Ureter (tissue), 1 donor: Measurements from ENCODE around the gene LMAN1L. TPM values are rescaled to one million over a fixed set of nuclear protein-coding genes. Genes with fewer than 3 reads are reported as not detected.

Experiments
- DNase-seq: peaks from one replicate; pipeline ENCODE4 v3.0.0-alpha.2; 2020; ENCODE audit warnings: low spot score
- total RNA-seq: library from RNA; stranded (reverse); gene quantifications from one replicate; pipeline ENCODE4 v1.2.4, GENCODE V29; 2023
- donor health status: DM: yes; HTN: yes; CAD: no.

The LMAN1L gene
- total RNA-seq, 1 donor from 2014 or later: not detected

DNA sequence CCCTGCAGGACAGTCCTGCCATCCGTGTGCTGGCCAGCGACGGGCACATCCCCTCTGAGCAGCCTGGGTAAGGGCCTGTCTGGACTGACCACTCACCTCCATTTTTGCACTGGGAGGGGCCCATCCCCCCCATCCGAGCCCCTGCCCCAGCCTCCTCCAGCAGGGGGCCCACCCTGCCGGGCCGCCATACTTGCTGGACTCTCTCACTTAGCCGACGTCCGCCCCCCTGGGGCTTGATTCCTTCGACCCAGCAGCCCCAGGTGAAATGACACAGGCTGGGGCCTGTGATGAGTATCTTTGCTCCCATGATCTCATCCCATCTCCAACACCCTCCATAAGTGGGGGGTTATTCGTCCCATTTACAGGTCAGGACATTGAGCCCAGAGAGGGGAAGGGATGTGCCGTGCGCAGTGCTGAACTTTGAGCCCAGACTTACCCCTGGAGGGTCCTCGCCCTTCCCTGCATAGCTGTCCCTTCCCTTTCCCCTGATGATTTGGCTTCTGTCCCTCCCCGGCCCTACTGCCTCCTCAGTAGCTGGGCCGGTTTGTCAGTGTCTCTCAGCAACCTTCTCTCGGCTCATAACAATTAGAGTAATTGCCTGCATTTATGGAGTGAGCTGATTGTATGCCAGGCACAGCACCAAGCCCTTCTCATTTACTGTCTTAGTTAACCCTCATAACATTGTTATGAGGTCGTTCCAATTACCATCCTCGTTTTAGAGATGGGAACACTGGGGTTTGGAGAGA is 4.2 kb downstream of the LMAN1L start:
- no peak for DNase-seq

DNA sequence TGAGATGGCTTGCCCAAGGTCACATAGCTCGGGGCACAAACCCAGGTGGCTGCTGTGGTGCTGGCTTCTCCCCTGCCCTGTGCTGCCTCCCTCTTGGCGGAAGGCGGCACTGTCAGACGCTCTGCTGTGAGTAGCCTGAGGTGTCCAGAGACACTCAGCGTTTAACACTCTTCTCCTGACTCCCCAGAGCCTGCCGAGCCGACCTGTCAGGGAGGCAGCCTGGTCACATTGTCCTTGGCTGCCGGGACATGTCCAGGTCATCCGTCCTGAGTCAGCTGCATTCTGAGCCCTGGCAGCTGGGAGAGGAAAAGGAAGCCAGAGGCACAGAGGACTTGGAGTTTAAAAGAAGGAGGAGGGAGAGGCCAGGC is 4.7 kb downstream of the LMAN1L start:
- no peak for DNase-seq

DNA sequence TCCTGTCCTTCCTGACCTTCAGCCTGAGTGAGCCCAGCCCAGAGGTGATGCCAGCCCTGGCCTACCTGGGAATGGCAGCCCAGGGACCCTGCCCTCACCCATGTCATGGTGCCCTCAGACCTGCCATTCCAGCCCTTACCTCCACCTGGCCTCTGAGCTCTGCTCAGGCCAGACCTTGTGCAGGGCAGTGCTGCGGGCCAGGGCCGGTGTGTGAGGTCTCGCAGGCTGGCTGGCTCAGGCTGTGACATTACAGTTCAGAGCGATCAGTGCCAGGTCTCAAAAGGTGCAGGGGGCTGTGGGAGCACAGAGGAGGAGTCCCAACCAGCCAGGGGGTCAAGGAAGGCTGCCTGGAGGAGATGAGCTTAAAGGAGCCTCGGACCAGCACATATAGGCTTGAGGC is 7.4 kb downstream of the LMAN1L start:
- DNase-seq: no peak

DNA sequence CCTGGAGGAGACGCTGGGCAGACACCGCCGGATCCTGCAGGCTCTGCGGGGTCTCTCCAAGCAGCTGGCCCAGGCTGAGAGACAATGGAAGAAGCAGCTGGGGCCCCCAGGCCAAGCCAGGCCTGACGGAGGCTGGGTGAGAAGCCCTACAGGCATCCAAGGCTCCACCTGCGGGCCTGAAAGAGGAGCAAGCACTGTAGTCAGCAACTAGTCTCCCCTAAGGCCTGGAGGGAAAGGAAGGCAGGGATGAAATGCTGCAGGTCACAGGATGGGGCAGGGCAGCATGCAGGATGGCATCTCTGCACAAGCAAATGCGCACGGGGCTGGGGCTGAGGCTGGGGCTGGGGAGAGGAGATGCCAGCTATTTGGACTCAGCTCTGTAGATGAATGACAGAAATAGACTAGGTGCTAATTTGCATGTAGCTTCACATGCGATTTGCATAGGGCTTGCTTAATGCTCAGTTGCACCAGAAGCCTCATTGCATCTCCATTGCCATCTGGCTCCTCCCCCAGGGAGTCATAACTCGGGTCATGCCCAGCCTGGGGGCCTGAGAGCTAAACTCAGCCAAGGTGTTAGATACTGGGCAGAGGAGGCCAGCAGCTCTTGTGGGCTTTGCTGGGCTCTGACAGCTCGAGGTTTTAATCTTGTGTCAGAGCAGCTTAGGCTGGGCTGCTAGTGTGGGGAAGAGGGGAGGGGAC is 8.6 kb downstream of the LMAN1L start:
- no peak for DNase-seq

DNA sequence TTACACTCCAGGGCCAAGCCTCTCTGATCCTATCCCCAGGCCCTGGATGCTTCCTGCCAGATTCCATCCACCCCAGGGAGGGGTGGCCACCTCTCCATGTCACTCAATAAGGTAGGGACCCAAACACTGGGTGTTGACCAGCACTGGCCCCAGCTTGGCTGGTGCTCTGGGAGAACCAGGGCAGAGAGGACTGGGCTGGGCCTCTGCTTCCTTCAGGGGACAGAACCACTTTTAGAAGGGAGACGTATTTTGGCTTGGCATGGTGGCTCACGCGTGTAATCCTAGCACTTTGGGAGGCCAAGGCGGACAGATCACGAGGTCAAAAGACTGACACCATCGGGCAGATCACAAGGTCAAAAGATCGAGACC is 9.1 kb downstream of the LMAN1L start:
- no peak for DNase-seq

DNA sequence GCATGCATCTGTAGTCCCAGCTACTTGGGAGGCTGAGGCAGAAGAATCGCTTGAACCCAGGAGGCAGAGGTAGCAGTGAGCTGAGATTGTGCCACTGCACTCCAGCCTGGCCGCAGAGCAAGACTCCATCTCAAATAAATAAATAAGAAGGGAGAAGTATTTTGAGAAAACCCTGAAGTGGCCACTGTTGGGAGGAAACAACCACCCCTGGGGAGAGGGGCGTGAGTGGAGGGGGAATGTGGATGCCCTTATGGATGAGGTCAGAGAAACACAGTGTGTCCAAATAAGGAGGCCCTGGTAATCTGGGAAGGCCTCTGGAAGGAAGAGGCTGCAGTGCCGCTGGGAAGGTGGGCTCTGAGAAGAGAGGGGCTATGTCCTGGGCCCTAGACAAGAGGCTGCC is 9.6 kb downstream of the LMAN1L start:
- DNase-seq: no peak

DNA sequence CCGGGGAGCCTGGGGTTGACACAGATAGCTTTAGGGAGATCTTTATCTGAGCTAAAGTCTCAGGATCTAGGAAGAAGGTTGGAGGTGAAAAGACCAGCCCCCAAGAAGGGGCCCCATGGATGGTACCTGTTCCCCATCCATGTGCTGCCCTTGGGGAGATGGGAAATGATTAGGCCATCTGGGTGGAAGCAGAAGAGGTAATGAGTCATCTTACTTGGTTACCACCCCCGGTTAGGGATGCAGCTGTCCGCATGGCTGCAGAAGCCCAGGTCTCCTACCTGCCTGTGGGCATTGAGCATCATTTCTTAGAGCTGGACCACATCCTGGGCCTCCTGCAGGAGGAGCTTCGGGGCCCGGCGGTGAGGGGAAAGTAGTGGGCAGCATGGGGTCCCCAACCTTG is 10.7 kb downstream of the LMAN1L start:
- no peak for DNase-seq

DNA sequence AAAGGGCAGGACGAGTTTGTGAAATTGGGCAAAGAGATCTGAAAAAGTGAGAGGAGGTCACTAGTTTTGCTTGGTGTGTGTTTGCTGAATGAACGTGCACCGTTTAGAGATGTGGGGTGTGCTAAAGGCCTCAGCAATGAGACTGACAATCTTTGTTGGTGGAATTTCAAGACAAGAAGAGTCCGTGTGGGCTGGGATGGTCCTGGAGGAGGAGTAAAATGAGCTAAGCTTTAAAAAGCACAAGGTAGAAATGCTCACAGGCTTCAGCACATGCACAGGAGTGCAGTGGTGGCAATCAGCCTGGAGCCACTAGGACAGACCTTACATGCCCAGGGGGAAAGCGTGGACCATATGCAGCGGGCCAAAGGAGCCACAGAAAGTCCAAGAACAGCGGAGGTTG is 12.3 kb downstream of the LMAN1L start:
- no peak for DNase-seq

DNA sequence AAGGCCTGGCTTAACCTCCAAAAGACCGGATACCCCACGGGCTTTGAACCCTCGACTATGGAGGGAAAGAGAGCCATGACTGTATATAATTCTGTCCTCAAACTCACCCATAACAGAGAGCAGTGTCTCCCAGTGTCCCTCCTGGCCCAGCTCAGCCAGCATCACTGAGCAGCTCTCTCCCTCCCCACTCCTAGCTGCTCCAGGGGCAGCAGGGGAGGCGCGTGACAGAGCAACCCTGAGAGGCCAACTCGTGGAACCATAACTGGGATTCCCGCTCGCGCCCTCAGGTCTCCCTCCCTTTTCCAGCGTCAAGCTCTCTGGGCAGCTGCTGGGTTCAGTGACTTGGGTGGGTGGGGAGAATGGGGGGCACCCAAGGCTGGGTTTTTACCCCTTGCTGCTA is 13.2 kb downstream of the LMAN1L start:
- DNase-seq: no peak

DNA sequence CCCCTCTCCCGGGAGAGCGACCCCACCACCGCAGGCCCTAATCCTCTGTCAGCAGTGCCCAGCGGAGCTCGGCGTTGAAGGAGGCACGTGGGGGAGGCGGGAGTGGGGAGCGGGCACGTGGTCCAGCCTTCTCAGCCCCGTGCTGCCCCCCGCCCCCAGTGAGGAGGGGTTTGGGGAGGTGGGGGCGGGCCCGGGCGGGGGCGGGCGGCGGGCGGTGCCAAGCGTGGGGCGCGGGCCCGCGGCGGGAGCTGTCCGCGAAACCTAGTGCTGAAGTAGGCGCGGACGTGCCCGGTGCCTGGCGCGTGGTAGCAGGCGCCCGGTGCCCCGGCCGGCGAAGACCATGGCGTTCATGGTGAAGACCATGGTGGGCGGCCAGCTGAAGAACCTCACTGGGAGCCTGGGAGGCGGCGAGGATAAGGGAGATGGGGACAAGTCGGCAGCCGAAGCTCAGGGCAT is 13.8 kb downstream of the LMAN1L start, which contains the start of gene CPLX3:
Gene CPLX3 (plus strand): TSS at position 264 of the 456 bp plus-strand sequence. CDS start 77 bp downstream, at position 341.
- no peak for DNase-seq

DNA sequence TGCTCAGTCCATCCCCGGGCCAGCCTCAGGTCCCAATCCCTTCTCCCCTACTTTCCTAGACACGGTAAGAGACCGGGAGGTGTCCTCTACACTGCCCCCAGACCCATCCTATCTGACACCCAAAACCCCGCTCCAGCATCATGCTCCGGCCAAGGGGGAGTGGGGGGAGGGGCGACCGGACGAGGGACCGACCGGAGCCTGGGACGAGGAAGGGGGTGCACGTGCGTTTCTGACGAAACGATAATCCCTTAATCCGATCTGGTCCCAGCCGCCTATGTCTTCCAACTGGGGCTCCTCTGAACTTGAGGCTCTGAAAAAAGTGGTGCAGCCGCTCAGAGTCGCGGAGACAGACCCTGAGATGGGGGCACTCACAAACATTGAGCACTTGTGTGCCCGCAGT is 14.3 kb downstream of the LMAN1L start:
- DNase-seq: no peak

DNA sequence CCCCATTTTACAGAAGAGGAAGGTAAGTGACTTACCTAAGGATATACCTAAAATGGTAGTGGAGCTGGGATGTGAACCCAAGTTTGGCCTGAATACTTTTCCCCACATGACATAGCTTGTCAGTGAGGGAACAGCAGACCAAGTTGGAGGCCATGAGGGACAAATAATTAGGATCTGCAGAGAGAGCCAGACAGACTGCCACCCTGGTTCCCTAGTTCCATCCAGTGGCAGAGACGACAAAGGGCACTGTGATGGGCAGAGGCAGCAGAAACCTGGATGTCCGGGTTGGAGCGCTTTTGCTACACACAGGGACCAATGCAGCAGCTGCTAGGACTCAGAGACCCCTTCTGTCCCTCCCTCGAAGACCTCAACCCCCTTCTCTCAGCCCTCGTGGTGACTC is 15.0 kb downstream of the LMAN1L start:
- DNase-seq: no peak

DNA sequence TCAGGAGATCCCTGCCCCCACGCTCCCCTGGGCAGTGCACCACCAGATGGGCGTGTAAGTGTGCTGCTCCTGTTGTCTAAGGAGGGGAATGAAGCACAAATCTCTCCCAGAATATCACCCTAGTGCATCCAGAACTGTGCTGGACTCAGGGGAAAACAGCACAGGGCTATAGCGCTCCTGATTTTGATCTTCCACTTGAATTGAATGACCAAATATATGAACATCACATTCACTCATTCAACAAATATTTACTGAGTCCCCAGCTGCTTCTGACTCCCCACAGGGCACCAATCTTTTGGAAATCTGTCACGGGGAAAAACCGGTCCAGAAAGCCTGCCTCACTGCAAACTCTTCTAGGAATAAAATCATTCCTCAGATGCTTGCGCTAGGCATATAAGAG is 16.2 kb downstream of the LMAN1L start:
- no peak for DNase-seq

DNA sequence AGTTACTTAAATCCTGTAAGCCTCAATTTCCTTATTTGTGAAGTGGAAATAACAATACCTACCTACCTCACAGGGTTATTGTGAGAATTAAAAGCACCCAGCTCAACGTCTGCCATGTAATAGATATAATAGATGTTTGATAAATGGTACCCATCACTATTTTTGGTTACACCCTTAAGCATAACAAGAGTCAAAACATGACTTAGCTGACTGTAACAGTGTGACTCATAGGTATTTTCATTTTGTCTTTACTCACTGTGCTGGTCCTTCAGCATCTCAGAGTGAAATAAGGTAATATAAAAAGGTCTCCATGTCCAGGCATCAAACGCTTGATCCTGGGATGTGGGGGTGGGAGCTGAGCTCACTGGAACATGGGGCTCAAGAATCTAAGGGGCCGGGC is 16.9 kb downstream of the LMAN1L start:
- no peak for DNase-seq

DNA sequence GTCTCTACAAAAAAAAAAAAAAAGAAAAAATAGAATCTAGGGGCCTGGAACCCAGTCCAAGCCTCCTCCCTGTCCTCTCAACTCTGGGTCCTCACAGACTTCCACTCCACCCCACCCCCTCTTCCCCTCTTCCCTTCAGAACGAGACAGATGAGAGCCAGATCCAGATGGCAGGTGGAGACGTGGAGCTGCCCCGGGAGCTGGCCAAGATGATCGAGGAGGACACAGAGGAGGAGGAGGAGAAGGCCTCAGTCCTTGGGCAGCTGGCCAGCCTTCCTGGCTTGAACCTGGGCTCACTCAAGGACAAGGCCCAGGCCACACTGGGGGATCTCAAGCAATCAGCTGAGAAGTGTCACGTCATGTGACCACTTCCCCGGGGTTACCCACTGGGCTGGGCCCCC is 17.4 kb downstream of the LMAN1L start:
- no peak for DNase-seq

DNA sequence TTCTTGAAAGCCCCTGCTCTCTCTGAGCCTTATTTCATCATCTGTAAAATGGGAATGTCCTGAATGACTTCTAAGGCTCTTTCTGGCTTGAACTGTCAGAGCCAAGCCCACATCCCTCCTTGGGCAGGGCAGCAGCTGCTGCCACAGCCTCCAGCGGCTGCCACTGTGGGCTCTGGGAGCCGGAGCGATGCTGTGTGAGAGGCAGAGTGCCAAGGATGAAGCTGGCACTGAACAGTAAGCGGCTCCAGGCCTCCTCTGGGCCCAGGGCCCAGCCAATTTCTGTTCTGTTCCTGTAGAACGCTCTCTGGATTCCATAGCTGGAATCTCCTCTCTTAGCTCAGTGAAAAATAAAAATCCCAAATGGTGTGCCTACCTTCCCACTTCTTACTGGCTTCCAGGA is 18.2 kb downstream of the LMAN1L start:
- no peak for DNase-seq

DNA sequence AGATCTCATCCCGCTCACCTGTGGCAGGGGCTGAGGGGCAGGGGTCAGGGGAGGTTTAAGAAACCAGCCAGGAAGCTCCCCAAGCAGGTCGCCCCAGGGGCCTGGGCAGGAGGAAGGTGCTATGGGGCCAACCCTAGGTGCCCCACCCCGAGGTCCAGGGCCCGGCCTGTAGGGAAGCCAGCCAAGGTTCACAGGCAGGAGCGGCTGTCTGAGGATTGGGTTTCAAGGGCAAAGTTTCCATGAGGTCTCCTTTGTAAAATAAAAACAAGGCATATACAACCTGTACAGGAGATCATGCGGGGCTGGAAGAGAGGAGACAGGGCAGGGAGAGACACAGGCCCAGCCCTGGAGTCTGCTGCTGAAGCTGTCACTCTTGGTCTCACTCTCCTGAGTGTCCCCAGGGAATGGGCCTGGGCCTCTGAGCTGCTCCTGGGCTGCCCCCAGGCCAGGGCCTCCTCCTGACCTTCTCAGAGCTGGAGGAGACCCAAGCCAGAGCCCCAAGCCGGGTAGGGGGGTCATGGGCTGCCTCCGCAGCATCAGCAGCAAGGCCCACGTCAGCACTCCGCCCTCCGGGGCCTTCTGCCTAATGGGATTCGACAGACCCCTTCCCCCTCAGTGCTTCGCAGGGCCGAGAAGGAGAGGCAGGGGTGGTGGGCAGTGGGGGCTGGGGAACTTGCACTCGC is 19.3 kb downstream of the LMAN1L start:
- no peak for DNase-seq

DNA sequence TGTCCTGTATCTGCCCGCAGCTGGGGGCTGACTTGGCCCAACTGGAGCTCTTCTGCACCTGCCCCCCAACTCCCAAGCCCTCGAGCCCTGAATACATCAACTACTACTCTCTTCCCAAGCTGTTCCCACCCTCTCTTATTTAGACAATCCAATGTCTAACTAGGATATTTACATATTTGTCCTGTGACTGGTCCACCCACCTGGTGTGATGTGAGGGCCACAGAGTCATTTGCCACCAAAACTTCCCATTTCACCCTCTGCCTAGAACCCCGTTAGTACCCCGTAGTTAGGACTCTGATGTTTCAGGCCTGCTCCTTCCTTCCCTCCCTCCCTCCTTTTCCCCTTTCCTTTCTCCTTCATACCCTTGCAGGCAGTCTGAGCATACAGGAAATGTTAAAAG is 20.2 kb downstream of the LMAN1L start:
- no peak for DNase-seq

DNA sequence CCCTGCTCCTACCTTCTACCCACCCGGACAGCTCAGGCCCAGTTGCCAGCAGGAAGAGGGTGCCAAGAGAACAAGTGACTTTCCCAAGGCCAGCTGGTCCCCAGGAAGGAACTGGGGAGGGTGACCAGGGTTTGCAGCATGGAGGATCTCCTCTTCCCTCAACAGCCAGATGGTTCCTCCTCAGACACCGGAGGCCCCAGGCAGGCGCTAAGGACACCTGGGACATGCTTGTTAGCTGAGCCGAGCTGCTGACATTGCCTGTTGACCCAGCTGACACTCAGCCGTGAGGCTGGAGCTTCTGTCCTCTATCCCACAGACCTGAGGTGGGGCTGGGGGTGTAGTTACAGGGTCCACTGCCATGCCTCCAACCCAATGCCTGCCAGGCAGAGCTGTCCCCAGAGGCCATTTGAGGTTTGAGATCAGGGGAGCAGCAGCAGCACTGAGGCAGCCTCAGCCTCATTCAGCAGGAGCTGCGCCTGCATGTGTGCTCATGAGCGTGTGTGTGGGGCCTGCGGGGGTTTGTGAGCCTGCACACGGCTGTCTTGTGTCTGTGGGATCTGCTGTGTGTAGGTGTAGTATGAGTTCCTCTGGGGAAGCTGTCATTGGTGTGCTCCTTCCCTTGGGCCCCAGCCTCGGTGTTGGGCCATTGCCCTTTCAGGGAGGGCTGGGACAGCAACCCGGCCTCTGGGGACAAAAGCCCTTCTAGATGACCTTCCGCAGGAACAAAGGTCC is 20.9 kb downstream of the LMAN1L start:
- DNase-seq: no peak

DNA sequence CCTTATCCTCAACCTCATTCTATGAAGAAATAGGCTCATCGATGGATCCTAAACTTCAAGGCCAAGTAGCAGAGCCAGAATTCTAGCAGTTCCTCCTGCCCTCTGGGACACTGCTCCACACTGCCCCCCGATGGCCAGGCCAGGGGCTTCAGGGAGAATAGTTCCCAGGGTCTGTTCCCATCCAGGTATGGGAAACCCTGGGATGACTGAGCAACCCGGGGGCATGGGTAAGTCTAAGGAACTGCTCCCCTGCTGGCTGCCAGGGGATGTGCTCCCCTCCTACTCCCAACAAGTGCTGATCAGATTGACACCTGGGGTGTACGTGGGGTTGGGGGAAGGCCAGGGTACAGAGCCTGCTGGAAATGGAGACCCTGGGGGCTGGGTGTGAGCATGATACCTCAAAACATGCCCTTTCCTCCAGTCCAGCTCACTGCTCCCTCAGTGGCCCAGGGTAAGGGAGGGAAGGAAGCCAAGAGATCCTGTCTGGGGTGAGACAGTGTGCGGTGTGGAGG is 22.7 kb downstream of the LMAN1L start:
- DNase-seq: no peak

DNA sequence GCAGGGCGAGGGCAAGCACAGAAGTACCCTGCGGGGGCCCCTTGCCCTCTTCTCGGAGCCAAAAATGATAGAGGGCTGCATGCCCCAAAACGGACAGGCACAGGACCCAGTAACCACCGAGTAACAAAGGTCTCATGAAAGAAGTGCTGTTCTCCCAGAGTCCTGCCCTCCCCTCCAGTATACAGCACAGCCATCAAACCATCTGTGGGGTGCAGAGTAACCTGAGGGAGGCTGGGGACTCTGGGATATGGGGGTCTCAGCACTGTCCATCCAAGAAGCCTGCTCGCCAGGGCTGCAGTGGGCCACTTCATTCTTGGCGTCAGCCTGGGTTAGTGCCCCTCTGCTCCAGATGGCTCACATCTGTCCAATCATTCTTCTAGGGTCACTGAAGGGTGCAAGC is 24.2 kb downstream of the LMAN1L start:
- DNase-seq: no peak
